AG09309 (cell line): ENCODE measurements around the gene INCA1.

ENCODE experiments used
- DNase-seq: peaks from one replicate; pipeline ENCODE4 v3.0.0-alpha.2; 2010; ENCODE audit warnings: low read depth
- H3K4me3 ChIP-seq: 2 replicates; pipeline ENCODE4 v1.5.1; 2011; ENCODE audit warnings: mild to moderate bottlenecking, low read depth, low read length, moderate library complexity; ENCODE audit not compliant: control insufficient read depth
- CTCF ChIP-seq: IDR thresholded peaks from 2 replicates; pipeline ENCODE4 v1.5.1; 2011; ENCODE audit warnings: mild to moderate bottlenecking, low read depth, low read length, inconsistent platforms; ENCODE audit not compliant: insufficient read depth, control insufficient read depth; ENCODE audit errors: missing control alignments

The INCA1 gene

GRCh38 chr17:4982305-4982704 is 15.0 kb downstream of the INCA1 start:
- TF ChIP-seq CTCF, result no peak
- no peak for DNase-seq
- no peak overlapping the region for H3K4me3 ChIP-seq

- peak; percentile 63 for TF ChIP-seq CTCF
- no peak for DNase-seq
- no peak overlapping the region for H3K4me3 ChIP-seq
Measured at GRCh38 chr17:4980644-4981216, 16.6 kb downstream of the INCA1 start.

GRCh38 chr17:4978726-4979125 is 18.6 kb downstream of the INCA1 start:
- TF ChIP-seq CTCF, result no peak
- DNase-seq, result no peak
- no peak overlapping the region for H3K4me3 ChIP-seq

GRCh38 chr17:4974115-4974670 is 23.1 kb downstream of the INCA1 start:
- TF ChIP-seq CTCF, result no peak
- no peak overlapping the region for H3K4me3 ChIP-seq
- no peak for DNase-seq

- no peak for TF ChIP-seq CTCF
- no peak overlapping the region for H3K4me3 ChIP-seq
- no peak for DNase-seq
Measured at GRCh38 chr17:4973256-4974114, 23.8 kb downstream of the INCA1 start.

GRCh38 chr17:4972752-4973151 is 24.6 kb downstream of the INCA1 start:
- DNase-seq, result no peak
- TF ChIP-seq CTCF, result no peak
- no peak overlapping the region for H3K4me3 ChIP-seq
